Measurements from ENCODE around the gene F2RL2. TPM values are rescaled to one million over a fixed set of nuclear protein-coding genes. Genes with fewer than 3 reads are reported as not detected.

F2RL2 gene
- polyA plus RNA-seq, 1 donor from 2014 or later: not detected

DNA sequence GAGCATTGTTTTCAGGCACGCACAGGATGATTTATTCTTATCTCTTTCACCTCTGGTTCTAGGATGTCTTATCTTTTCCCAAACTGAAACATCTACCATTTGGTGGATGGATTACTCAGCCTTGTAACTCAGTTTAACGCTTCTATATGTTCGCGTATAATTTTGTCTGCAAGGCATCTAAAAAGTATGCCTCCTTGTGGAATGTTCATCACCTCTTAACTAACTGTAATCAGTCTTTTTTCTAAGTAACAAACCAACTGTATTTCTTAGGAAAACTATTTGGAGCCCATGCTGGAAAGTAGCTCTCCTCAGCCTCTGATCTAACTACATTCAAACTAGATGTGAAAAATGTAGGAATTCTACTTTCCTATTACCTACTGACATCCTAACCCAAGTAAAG is 11.5 kb upstream of the F2RL2 start:
- Histone ChIP-seq H3K79me2 (replicated peaks; ENCODE audit: insufficient read depth, low read length) (no peaks in the 10 kb centered on the region), H3K27me3 (ENCODE audit: insufficient read depth, low read depth, low read length) (no peaks in the 10 kb centered on the region), H2AFZ (ENCODE audit: low read depth, low read length) (no peak overlapping the region), H3K9me3 (ENCODE audit: low read length) (no peaks in the 10 kb centered on the region), H3K27ac (ENCODE audit: low read length) (no peak overlapping the region), H3K4me2 (ENCODE audit: low read length) (no peak overlapping the region), H3K9me2 (ENCODE audit: insufficient read depth, low read length) (no peaks in the 10 kb centered on the region), H3K9ac (ENCODE audit: low read length) (no peak overlapping the region), H3K36me3 (ENCODE audit: insufficient read depth, low read length) (no peaks in the 10 kb centered on the region), H3F3A (ENCODE audit: insufficient read depth, low read length, poor library complexity, severe bottlenecking) (no peaks in the 10 kb centered on the region), H4K20me1 (ENCODE audit: insufficient read depth) (no peaks in the 10 kb centered on the region), H3K4me3 (ENCODE audit: low read length) (no peak overlapping the region)
- TF ChIP-seq RAD21 (conservative IDR thresholded peaks at IDR 0.05) (no peak), POLR2AphosphoS5 (IDR thresholded peaks at IDR 0.05) (no peak), CTCF (IDR thresholded peaks at IDR 0.05; ENCODE audit: poor library complexity, severe bottlenecking) (no peak), SMC3 (conservative IDR thresholded peaks at IDR 0.05; ENCODE audit: poor library complexity) (no peak)

GRCh38 chr5:76626738-76627137 is 3.5 kb upstream of the F2RL2 start:
- H3K9me2 ChIP-seq (ENCODE audit: insufficient read depth, low read length): no peaks in the 10 kb centered on the region
- no peak overlapping the region for H2AFZ ChIP-seq (ENCODE audit: low read depth, low read length)
- no peaks in the 10 kb centered on the region for H3F3A ChIP-seq (ENCODE audit: insufficient read depth, low read length, poor library complexity, severe bottlenecking)
- H4K20me1 ChIP-seq (ENCODE audit: insufficient read depth): no peaks in the 10 kb centered on the region
- TF ChIP-seq EP300 (conservative IDR thresholded peaks at IDR 0.05; ENCODE audit: poor library complexity, severe bottlenecking) (no peak), EZH2 (IDR thresholded peaks at IDR 0.05; ENCODE audit: borderline replicate concordance, insufficient read depth, low read length, poor library complexity, severe bottlenecking) (no peak), POLR2AphosphoS5 (IDR thresholded peaks at IDR 0.05) (no peak)
- H3K79me2 ChIP-seq (replicated peaks; ENCODE audit: insufficient read depth, low read length): no peaks in the 10 kb centered on the region
- no peak overlapping the region for H3K27ac ChIP-seq (ENCODE audit: low read length)
- no peaks in the 10 kb centered on the region for H3K9me3 ChIP-seq (ENCODE audit: low read length)
- no peak overlapping the region for H3K9ac ChIP-seq (ENCODE audit: low read length)
- H3K27me3 ChIP-seq (ENCODE audit: insufficient read depth, low read depth, low read length): no peaks in the 10 kb centered on the region
- H3K4me3 ChIP-seq (ENCODE audit: low read length): no peak overlapping the region
- H3K36me3 ChIP-seq (ENCODE audit: insufficient read depth, low read length): no peaks in the 10 kb centered on the region
- no peak overlapping the region for H3K4me2 ChIP-seq (ENCODE audit: low read length)

DNA sequence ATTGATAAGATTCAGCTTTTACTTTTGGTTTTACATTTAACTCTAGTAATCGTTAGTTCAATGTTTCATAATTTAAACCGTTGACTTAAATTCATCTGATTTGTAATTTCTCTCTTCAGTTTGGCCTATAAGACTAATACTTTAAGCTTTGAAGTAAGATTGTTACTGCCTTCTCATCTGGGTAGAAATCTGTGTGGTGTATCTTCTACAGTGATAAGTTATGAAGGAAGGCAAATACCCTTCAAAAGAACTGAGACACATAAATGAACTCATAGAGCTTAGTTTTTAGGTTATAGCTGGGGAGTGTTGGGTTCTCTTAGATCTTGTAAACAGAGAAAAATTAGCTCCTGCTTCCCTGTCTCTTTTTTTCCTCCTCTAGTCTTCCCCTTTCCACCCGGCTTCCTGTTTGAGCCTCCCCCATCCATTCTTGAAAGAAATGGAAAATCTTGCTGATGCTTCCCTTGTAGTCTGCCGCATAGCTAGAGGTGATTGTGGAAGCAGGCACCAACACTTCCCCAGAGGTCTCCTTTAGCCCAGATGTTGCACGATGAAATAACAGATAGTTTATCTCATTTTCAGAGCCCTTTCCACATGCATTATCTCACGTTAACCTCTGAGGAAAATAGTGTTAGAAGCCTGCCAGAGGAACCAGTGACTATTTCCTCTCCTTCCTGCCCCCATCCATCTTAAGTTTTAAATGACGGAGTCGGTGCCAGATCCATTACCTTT is 2.0 kb upstream of the F2RL2 start:
- TF ChIP-seq SMC3 (conservative IDR thresholded peaks at IDR 0.05; ENCODE audit: poor library complexity) (no peak), EP300 (conservative IDR thresholded peaks at IDR 0.05; ENCODE audit: poor library complexity, severe bottlenecking) (no peak), CTCF (IDR thresholded peaks at IDR 0.05; ENCODE audit: poor library complexity, severe bottlenecking) (no peak), EZH2 (IDR thresholded peaks at IDR 0.05; ENCODE audit: borderline replicate concordance, insufficient read depth, low read length, poor library complexity, severe bottlenecking) (no peak), POLR2AphosphoS5 (IDR thresholded peaks at IDR 0.05) (no peak), TAF1 (IDR thresholded peaks at IDR 0.05; ENCODE audit: low read depth) (no peak), RAD21 (conservative IDR thresholded peaks at IDR 0.05) (no peak), MXI1 (conservative IDR thresholded peaks at IDR 0.05; ENCODE audit: poor library complexity, severe bottlenecking) (no peak)
- TF ChIP-seq, protein P1, sequence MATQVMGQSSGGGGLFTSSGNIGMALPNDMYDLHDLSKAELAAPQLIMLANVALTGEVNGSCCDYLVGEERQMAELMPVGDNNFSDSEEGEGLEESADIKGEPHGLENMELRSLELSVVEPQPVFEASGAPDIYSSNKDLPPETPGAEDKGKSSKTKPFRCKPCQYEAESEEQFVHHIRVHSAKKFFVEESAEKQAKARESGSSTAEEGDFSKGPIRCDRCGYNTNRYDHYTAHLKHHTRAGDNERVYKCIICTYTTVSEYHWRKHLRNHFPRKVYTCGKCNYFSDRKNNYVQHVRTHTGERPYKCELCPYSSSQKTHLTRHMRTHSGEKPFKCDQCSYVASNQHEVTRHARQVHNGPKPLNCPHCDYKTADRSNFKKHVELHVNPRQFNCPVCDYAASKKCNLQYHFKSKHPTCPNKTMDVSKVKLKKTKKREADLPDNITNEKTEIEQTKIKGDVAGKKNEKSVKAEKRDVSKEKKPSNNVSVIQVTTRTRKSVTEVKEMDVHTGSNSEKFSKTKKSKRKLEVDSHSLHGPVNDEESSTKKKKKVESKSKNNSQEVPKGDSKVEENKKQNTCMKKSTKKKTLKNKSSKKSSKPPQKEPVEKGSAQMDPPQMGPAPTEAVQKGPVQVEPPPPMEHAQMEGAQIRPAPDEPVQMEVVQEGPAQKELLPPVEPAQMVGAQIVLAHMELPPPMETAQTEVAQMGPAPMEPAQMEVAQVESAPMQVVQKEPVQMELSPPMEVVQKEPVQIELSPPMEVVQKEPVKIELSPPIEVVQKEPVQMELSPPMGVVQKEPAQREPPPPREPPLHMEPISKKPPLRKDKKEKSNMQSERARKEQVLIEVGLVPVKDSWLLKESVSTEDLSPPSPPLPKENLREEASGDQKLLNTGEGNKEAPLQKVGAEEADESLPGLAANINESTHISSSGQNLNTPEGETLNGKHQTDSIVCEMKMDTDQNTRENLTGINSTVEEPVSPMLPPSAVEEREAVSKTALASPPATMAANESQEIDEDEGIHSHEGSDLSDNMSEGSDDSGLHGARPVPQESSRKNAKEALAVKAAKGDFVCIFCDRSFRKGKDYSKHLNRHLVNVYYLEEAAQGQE (IDR thresholded peaks at IDR 0.05; ENCODE audit: borderline replicate concordance): no peak
- Histone ChIP-seq H3K79me2 (replicated peaks; ENCODE audit: insufficient read depth, low read length) (no peaks in the 10 kb centered on the region), H3K9me2 (ENCODE audit: insufficient read depth, low read length) (no peaks in the 10 kb centered on the region), H4K20me1 (ENCODE audit: insufficient read depth) (no peaks in the 10 kb centered on the region), H3K36me3 (ENCODE audit: insufficient read depth, low read length) (no peaks in the 10 kb centered on the region), H3K9me3 (ENCODE audit: low read length) (no peaks in the 10 kb centered on the region), H3F3A (ENCODE audit: insufficient read depth, low read length, poor library complexity, severe bottlenecking) (no peaks in the 10 kb centered on the region), H3K4me2 (ENCODE audit: low read length) (no peak overlapping the region), H3K4me3 (ENCODE audit: low read length) (no peak overlapping the region), H3K9ac (ENCODE audit: low read length) (no peak overlapping the region), H2AFZ (ENCODE audit: low read depth, low read length) (no peak overlapping the region), H3K27me3 (ENCODE audit: insufficient read depth, low read depth, low read length) (no peaks in the 10 kb centered on the region), H3K27ac (ENCODE audit: low read length) (no peak overlapping the region)

Data from neural cell (in vitro differentiated cells).